PC-3 (cell line): ENCODE measurements around the gene PRKAG3. TPM values are rescaled to one million over a fixed set of nuclear protein-coding genes. Genes with fewer than 3 reads are reported as not detected.

Experiments used
- ATAC-seq: fragments of 200-7000 bp; cut with Tn5 transposase; 2 replicates; pipeline ENCODE4 v1.9.1; 2020; ENCODE audit warnings: mild to moderate bottlenecking, moderate library complexity
- BruUV-seq: library from RNA; stranded (reverse); fragments of 400-500 nt; replicated peaks from 2 replicates; lab custom pipeline; 2021; lab: Mats Ljungman, UMichigan
- CTCF ChIA-PET: fragments of 300-600 bp; sonication (Branson Sonifier 250); formaldehyde crosslinking; loops from one replicate; lab custom pipeline; 2022; ENCODE audit warnings: antibody characterized with exemption; lab: Charles Lee
- POLR2A ChIA-PET: fragments of 300-600 bp; sonication (Branson Sonifier 250); formaldehyde crosslinking; loops from one replicate; lab custom pipeline; 2022; ENCODE audit warnings: antibody characterized with exemption; ENCODE audit not compliant: unreplicated experiment; lab: Charles Lee
- DNase-seq: peaks from one replicate; pipeline ENCODE4 v3.0.0-alpha.2; 2015
- H2AFZ ChIP-seq: fragments of 300-600 bp; sonication (generic); 2 replicates; pipeline ENCODE4 v1.6.0; 2016; ENCODE audit warnings: antibody characterized with exemption, low read length
- H3F3A ChIP-seq: fragments of 300-600 bp; sonication (generic); one replicate; pipeline ENCODE4 v1.6.0; 2017; ENCODE audit warnings: antibody characterized with exemption, low read length, control low read depth, mild to moderate bottlenecking; ENCODE audit not compliant: unreplicated experiment
- H3K27ac ChIP-seq: fragments of 300-600 bp; sonication (generic); 2 replicates; pipeline ENCODE4 v1.5.1; 2016; ENCODE audit warnings: mild to moderate bottlenecking, low read length
- H3K27me3 ChIP-seq: fragments of 300-600 bp; sonication (generic); 2 replicates; pipeline ENCODE4 v1.6.1; 2016; ENCODE audit warnings: low read length, mixed read lengths
- H3K36me3 ChIP-seq: fragments of 300-600 bp; sonication (generic); 2 replicates; pipeline ENCODE4 v1.6.1; 2016; ENCODE audit warnings: low read depth, mixed run types, low read length, mixed read lengths
- H3K4me1 ChIP-seq: fragments of 300-600 bp; sonication (generic); 2 replicates; pipeline ENCODE4 v1.5.1; 2016; ENCODE audit warnings: low read length; ENCODE audit not compliant: insufficient read depth
- H3K4me2 ChIP-seq: fragments of 300-600 bp; sonication (generic); 2 replicates; pipeline ENCODE4 v1.6.0; 2016; ENCODE audit warnings: low read length
- H3K4me3 ChIP-seq: fragments of 300-600 bp; sonication (generic); 2 replicates; pipeline ENCODE4 v1.5.1; 2016; ENCODE audit warnings: mild to moderate bottlenecking, low read length, mixed read lengths
- H3K79me2 ChIP-seq: fragments of 300-600 bp; sonication (generic); 2 replicates; pipeline ENCODE4 v1.6.1; 2017; ENCODE audit warnings: low read length, mixed read lengths
- H3K9ac ChIP-seq: fragments of 300-600 bp; sonication (generic); 2 replicates; pipeline ENCODE4 v1.6.0; 2016; ENCODE audit warnings: mild to moderate bottlenecking, low read length
- H3K9me2 ChIP-seq: fragments of 300-600 bp; sonication (generic); replicated peaks from 2 replicates; pipeline ENCODE4 v1.6.1; 2016; ENCODE audit warnings: mixed run types, low read length, mixed read lengths
- H3K9me3 ChIP-seq: fragments of 300-600 bp; sonication (generic); 2 replicates; pipeline ENCODE4 v1.6.1; 2016; ENCODE audit warnings: low read length, mixed read lengths
- H4K20me1 ChIP-seq: fragments of 300-600 bp; sonication (generic); 2 replicates; pipeline ENCODE4 v1.6.1; 2016; ENCODE audit warnings: low read length, mixed read lengths
- EZH2 ChIP-seq: fragments of 300-600 bp; sonication (generic); IDR thresholded peaks from one replicate; pipeline ENCODE4 v1.6.1; 2017; ENCODE audit warnings: antibody characterized with exemption, mild to moderate bottlenecking, low read length; ENCODE audit not compliant: unreplicated experiment
- EZH2phosphoT487 ChIP-seq: fragments of 300-600 bp; sonication (generic); IDR thresholded peaks from 2 replicates; pipeline ENCODE4 v1.6.1; 2018; ENCODE audit warnings: mild to moderate bottlenecking, antibody characterized with exemption, low read length, borderline replicate concordance
- intact Hi-C: fragments of 100-400 bp; cut with micrococcal nuclease; formaldehyde crosslinking; loops from 2 replicates; pipeline ENCODE4 v1.9.0; 2023
- total RNA-seq: library from RNA; depleted of rRNA; stranded (reverse); fragments of >200 nt; gene quantifications from 2 replicates; pipeline ENCODE4 v1.2.3, GENCODE V29; 2014
- TF ChIP-seq, protein P1 (sequence below): fragments of 300-600 bp; sonication (generic); conservative IDR thresholded peaks from 2 replicates; pipeline ENCODE4 v1.5.1; 2017; ENCODE audit warnings: antibody characterized with exemption, low read depth, mild to moderate bottlenecking, low read length

PRKAG3 gene
- total RNA-seq, 1 experiment from 2014 or later, result not detected

DNA sequence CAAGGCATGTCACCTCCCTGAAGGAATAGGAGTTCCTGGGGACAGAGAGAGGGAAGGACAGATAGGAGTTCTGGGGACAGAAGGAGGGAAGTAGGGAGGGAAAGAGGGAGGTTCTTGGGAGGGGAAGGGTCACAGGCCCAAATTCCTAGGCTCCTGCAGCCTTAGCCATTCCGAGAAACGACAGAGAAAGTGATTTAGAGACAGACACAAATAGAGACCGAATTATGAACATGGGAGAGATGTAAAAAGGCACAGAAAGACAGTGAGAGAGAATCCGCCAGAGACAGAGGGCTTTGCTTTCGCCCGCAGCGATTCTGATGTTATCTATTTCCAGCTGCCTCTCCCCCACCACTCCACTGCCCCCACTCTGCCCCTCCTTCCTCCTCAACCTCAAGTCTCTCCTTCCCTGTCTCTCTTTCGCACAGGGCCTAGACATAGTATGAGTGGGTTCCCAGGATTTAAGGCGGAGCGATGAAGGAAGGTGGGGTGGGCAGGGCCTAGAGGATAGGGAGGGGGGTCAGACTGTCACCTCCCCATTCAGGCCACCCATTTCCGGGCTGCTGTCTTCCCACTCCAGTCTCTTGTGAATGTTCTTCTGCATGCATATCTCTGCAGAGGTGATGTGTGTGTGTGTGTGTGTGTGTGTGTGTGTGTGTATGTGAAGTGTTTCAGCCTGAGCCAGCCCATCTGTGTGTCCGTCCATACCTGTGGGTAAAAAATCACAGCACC lies 24.7 kb upstream of the PRKAG3 start:
- H3K9me2 ChIP-seq, result no peaks in the 10 kb centered on the region
- no peak for DNase-seq
- H3K27me3 ChIP-seq, result peaks cover 29% of the 10 kb centered on the region
- no TSS peak for BruUV-seq
- H3K4me3 ChIP-seq, result no peak overlapping the region
- no peak overlapping the region for H2AFZ ChIP-seq
- no peak overlapping the region for H3K4me2 ChIP-seq
- intact Hi-C loops, result no loop called here
- H4K20me1 ChIP-seq, result no peaks in the 10 kb centered on the region
- no peaks in the 10 kb centered on the region for H3K36me3 ChIP-seq
- TF ChIP-seq EZH2, result no peak
- TF ChIP-seq, protein P1, sequence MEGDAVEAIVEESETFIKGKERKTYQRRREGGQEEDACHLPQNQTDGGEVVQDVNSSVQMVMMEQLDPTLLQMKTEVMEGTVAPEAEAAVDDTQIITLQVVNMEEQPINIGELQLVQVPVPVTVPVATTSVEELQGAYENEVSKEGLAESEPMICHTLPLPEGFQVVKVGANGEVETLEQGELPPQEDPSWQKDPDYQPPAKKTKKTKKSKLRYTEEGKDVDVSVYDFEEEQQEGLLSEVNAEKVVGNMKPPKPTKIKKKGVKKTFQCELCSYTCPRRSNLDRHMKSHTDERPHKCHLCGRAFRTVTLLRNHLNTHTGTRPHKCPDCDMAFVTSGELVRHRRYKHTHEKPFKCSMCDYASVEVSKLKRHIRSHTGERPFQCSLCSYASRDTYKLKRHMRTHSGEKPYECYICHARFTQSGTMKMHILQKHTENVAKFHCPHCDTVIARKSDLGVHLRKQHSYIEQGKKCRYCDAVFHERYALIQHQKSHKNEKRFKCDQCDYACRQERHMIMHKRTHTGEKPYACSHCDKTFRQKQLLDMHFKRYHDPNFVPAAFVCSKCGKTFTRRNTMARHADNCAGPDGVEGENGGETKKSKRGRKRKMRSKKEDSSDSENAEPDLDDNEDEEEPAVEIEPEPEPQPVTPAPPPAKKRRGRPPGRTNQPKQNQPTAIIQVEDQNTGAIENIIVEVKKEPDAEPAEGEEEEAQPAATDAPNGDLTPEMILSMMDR, result no peak
- TF ChIP-seq EZH2phosphoT487, result no peak
- POLR2A ChIA-PET, result no interaction called here
- no peak for ATAC-seq
- CTCF ChIA-PET, result no interaction called here
- H3K79me2 ChIP-seq, result no peaks in the 10 kb centered on the region
- no peaks in the 10 kb centered on the region for H3K9me3 ChIP-seq
- no peak overlapping the region for H3K27ac ChIP-seq
- H3F3A ChIP-seq, result no peaks in the 10 kb centered on the region
- H3K4me1 ChIP-seq, result peaks cover 5% of the 10 kb centered on the region; the same call in 1 of the 2 replicates
- H3K9ac ChIP-seq, result no peak overlapping the region

DNA sequence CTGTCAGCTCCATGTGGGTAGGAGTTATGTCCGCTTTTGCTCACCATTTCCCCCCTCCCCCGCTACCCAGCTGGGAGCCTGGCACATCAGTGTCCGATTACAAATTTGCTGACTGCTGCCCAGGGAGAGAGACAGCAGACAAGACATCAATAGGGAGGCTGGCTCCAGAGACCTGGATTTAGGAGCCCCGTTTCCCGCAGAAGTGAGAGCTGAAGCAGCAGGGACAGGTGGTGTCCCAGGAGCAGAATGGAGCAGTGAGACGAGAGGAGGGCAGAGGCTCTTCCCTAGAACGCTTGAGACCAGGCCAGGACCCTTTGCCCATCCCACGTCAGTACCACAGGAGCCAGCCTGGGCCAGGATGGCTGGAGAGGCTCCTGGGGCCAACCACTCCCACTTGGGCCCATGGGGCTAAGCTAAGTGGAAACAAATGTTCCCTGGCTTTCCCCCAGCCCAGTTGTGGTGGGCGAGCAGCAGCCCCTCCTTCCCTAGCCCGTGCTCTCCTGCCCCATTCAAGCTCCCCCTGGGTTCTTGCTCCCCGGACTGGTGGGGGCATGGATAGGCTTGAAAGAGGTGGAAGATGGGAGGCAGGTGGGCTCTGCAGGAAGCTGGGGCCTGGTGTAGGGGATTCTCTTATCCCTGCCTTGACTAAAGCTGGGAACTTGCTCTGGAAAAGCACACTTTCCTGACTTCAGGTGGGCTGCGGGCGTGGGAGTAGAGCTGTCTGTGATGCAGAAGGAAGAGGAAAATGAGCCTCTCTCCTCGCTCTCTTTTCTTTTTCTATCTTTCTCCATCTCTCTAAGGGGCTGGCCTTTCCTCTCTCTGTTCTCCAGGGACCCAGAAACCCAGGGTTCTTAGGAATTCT lies 23.9 kb upstream of the PRKAG3 start:
- TF ChIP-seq EZH2phosphoT487, result no peak
- TF ChIP-seq, protein P1, result no peak
- no peak for TF ChIP-seq EZH2
- Histone ChIP-seq H3K27ac (no peak overlapping the region), H3K36me3 (no peaks in the 10 kb centered on the region), H3K9me2 (no peaks in the 10 kb centered on the region), H3K4me2 (no peak overlapping the region), H3K4me3 (no peak overlapping the region), H2AFZ (no peak overlapping the region), H3K27me3 (peaks cover 21% of the 10 kb centered on the region), H3K9ac (no peak overlapping the region), H3F3A (no peaks in the 10 kb centered on the region), H3K4me1 (peaks cover 5% of the 10 kb centered on the region; the same call in 1 of the 2 replicates), H3K9me3 (no peaks in the 10 kb centered on the region), H4K20me1 (no peaks in the 10 kb centered on the region), H3K79me2 (no peaks in the 10 kb centered on the region)
- BruUV-seq, result no TSS peak
- ChIA-PET POLR2A (no interaction called here), CTCF (no interaction called here)
- intact Hi-C loops, result no loop called here
- ATAC-seq (no peak), DNase-seq (no peak)
